ENCODE results near the gene DAZAP2.

- TF ChIP-seq CTCF (IDR thresholded peaks at IDR 0.05; ENCODE audit: poor library complexity, severe bottlenecking) (no peak), SMC3 (conservative IDR thresholded peaks at IDR 0.05; ENCODE audit: poor library complexity) (no peak), POLR2AphosphoS5 (IDR thresholded peaks at IDR 0.05) (no peak), TAF1 (IDR thresholded peaks at IDR 0.05; ENCODE audit: low read depth) (no peak), EZH2 (IDR thresholded peaks at IDR 0.05; ENCODE audit: borderline replicate concordance, insufficient read depth, low read length, poor library complexity, severe bottlenecking) (no peak), EP300 (conservative IDR thresholded peaks at IDR 0.05; ENCODE audit: poor library complexity, severe bottlenecking) (no peak), RAD21 (conservative IDR thresholded peaks at IDR 0.05) (no peak)
Measured at GRCh38 chr12:51242120-51242519, 3.5 kb downstream of the DAZAP2 start.

Data from neural cell (in vitro differentiated cells).